PC-3 (cell line): ENCODE measurements around the gene CDC40.

Experiments used
- CTCF ChIP-seq: fragments of 300-600 bp; sonication (generic); conservative IDR thresholded peaks from 2 replicates; pipeline ENCODE4 v1.5.1; 2017; ENCODE audit warnings: antibody characterized with exemption, low read depth, mild to moderate bottlenecking, low read length
- EZH2 ChIP-seq: fragments of 300-600 bp; sonication (generic); IDR thresholded peaks from one replicate; pipeline ENCODE4 v1.6.1; 2017; ENCODE audit warnings: antibody characterized with exemption, mild to moderate bottlenecking, low read length; ENCODE audit not compliant: unreplicated experiment

DNA sequence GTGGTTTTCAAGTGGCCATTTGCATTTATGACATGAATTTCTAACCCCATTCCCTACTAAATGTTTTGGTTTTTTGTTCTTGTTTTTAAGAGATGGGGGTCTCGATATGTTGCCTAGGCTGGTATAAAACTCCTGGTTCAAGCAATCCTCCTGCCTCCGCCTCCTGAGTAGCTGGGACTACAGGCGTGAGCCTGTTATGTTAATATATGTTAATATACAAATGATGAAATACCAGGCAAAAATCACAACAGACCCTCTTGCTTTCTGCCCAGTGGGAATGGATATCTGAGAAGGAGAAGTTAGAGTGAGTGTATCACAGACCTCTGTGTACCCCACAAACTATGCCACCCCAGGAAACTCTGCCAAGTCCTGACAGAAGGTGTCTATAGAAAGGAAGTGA lies 66.2 kb downstream of the CDC40 start:
- TF ChIP-seq CTCF (no peak), EZH2 (no peak)
